Left hindlimb (tissue), 1 donor: ENCODE results near the gene PPIL1.

Source experiments
- DNase-seq: peaks from one replicate; pipeline ENCODE4 v3.0.0-alpha.2; 2018

PPIL1 gene

GRCh38 chr6:36888115-36888643, 13.6 kb upstream of the PPIL1 start:
- DNase-seq = no peak

DNA sequence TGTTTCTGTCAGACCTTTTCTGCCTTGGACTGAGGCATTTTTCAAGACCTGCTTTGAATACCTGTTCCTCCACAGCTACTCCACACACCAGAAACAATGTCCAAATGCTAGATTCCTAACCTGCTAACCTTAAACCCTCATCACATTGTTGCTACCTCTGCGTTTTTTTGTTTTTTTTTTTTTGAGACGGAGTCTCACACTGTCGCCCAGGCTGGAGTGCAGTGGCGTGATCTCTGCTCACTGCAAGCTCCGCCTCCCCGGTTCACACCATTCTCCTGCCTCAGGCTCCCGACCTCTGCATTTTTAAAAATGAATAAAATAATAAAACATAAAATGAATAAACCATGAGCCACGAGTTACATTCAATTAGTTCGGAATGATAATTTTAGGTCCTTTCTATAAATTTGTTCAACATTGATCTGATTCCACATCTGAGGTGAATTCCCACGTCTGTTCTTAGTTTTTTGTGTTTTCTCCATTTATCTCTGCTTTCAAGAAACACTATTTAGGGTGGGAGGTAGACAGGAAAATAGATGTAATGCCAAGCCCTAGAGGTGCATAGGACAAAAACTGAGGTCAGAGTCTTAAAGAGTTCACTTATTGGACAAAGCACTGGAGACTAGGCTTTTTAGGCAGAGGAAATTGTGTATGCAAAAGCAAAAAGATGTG, 12.5 kb upstream of the PPIL1 start:
- no peak for DNase-seq

GRCh38 chr6:36885461-36886401, 11.1 kb upstream of the PPIL1 start, which contains the start of gene C6orf89:
Gene C6orf89, plus strand, starts transcription at chr6:36885952. Its CDS starts 13,493 bp downstream, at chr6:36899445.
- DNase-seq = peak; percentile 98

- DNase-seq = no peak
Measured at GRCh38 chr6:36884610-36885009, 10.0 kb upstream of the PPIL1 start.

GRCh38 chr6:36875250-36875633, 639 bp upstream of the PPIL1 start:
- DNase-seq = no peak

DNA sequence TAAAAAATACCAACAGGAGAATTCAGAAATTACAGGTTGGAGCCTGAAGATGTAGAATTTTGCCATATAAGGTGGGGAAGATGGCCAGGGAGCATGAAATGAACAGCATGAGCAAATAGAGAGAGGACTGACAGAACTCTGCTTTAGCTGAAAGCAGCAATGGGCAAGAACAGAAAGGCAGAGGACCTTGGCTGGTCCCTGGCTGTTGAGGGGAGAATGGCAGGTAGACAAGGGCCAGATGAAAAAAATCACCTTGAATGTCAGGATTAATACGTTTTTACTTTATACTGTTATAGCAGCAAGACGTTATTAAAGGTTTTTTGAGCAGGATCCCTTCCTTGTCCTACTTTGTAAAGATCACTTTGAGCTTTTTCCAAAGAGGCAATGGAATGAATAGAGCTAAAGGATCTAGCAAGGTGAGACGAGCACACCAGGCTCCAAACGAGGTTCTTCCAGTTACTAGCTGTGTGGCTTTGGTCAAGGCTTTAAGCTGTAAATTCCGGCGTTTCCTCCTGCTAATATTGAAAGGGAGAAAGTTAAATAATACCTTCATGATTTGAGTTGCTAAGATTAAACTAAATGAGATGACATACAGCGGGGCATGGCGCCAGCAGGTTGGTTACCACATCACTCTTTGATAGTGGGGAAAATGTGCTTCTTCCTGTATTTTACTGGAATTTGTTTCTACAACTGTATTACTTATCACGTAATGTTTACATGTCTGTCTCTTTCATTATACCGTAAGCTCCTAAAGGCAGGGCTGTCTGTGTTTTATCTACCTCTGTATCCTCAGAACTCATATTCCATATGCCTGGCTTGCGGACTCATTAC, 776 bp downstream of the PPIL1 start:
- no peak for DNase-seq

DNA sequence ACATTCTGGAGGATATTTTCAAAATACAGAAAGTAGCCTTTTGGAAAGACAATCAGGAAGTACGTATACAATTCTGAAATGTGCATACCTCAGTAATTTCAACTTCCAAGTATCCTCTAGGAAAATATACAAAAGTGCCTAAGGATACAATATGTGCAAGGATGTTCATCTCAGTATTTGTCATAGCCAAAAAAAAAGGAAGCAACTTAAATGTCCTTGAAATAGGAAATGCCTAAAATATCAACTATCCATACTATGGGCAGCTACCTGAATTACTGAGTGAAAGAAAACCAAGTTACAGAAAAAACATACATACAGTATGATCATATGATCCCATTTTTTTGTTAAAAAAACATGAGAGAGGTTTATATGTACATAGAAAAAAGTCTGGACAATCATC, 1.5 kb downstream of the PPIL1 start:
- no peak for DNase-seq

GRCh38 chr6:36871686-36872085, 2.9 kb downstream of the PPIL1 start:
- DNase-seq = no peak

DNA sequence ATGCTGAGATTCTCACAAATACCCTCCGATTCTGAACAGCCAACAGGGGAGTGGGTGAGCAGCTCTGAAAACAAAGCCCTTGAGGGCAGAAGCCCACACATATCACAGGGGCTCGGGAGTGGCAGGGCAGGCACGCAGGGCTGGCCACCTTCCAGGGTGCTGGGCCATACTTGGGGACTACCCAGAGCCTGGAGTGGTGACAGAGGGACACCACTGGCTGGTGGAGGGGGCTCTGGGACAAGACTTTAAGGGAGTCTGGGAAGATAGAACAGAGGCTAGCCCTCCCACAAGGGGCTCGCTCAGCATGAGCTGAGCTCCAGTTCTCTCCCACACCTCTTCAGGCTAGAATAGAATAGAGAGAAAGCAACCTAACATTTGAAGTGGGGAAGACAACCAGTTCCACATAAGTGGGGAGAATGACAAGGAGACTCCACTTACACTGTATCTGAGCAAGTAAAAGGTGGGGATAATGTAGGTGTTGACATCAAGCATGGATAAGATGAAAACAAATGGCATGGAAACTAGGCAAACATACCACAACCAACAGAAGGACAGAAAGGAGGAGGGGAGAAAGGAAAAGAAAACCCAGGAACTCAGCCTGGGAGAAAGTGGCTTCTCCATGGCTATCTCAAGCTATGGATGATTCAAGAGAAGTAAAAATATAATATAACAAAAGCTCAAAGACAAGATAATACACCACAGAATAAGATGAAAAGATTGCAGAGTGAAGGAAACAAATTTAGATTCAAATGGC, 7.0 kb downstream of the PPIL1 start:
- no peak for DNase-seq

DNA sequence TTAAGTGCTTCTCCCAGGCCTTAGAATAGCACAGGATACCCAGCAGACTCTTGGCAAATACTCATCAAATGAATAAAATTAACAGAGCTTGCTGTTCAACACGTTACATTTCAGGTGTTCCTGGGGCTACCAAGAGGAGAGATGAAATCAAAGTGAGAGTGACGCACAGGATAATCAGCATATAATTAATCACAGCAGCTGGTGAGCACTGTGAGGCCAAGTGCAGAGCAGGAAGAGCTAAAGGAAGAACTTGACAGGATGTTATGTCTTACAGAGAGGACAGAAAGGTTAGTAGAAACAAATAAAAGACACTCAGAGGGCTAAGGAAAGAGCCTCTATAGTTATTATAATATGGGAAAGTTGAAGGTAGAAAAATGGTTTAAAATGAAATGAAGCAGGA, 8.8 kb downstream of the PPIL1 start:
- no peak for DNase-seq

GRCh38 chr6:36863670-36864540, 10.7 kb downstream of the PPIL1 start:
- no peak for DNase-seq

GRCh38 chr6:36862848-36863382, 11.7 kb downstream of the PPIL1 start:
- DNase-seq = no peak

GRCh38 chr6:36862164-36862847, 12.3 kb downstream of the PPIL1 start:
- no peak for DNase-seq

- no peak for DNase-seq
Measured at GRCh38 chr6:36860126-36860525, 14.5 kb downstream of the PPIL1 start.

- DNase-seq = no peak
Measured at GRCh38 chr6:36858407-36858981, 16.1 kb downstream of the PPIL1 start.

GRCh38 chr6:36857325-36857724, 17.3 kb downstream of the PPIL1 start:
- DNase-seq = no peak

DNA sequence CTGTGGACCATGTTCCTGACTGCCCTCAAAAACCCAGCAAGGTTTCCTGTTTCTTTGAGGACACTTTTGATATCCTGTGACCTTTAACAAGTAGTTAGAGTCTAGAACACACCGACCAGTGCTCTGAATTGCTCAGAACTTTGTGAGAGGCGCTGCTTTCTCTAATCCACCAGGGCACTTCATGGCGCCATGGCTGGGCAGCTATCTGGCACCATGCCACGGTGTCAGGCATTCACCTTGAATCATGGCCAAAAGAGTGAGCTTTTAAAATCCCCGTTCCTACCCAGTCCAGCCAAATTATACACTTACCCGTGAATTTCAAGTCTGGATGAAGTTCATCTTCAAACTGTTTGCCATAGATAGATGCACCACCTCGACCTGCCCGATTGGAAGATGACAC, 18.3 kb downstream of the PPIL1 start:
- DNase-seq = no peak

- DNase-seq = no peak
Measured at GRCh38 chr6:36855750-36856149, 18.9 kb downstream of the PPIL1 start.

DNA sequence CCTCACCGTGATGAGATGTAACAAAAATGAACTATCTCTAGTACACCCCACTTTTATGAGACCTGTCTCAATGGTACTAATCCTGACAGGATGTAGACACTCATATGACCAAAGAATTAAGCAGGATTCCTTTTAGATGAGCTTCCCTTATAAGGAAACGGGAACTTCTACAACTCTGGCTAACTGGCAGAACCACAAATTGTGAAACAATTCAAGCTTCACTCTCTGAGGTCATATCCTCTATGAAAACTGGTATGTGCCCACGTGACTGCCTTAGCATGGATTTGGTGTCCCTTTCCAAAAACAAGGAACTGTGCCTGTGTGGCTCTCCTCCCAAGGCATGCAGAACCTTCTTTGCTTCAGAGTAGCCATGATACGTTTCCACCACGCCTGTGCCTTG, 21.3 kb downstream of the PPIL1 start:
- no peak for DNase-seq
